ENCODE results near the gene MADCAM1.
A peak's percentile ranks its signal among the peaks of the same experiment; 100 is the strongest.

Gene MADCAM1

DNA sequence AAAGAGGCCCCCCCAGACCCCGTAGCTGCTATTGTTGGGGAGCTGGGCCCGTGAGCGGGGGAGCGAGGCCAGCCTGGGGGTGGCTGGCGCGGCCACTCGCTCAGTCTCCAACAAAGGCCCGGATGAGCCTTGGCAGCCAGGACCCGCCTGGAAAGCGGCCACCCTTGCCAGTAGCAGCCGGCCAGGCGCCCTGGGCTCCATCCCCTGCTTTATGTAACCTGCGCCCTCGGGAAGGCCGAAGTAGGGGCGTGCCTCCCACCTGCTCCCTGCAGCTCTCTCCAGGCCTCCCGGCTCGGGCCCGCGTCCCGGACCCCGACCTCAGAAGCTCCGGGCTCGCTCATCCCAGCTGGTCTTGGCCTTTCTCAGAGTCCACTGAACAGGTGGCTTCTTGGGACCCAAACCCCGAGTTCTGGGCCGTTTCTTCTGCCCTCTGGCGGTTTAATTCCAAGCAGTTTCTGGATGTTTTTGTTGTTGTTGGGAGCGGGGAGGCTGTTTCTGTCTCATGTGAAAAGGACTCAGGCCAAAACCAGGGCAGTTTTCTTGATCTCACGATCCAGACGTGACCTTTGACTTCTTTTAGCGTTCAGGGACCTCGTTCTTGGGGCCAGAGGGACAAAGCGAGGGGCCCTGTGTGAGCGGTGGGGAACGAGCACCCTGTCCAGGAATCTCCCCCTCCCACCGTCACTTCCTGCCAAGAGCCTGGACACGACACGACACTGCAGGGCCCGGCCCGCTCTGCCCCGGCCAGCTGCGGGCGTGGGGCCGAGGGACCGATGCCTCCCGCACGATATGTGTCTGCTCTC, 36.5 kb downstream of the MADCAM1 start:
- DNase-seq (ENCODE audit: low read depth) = no peak

DNA sequence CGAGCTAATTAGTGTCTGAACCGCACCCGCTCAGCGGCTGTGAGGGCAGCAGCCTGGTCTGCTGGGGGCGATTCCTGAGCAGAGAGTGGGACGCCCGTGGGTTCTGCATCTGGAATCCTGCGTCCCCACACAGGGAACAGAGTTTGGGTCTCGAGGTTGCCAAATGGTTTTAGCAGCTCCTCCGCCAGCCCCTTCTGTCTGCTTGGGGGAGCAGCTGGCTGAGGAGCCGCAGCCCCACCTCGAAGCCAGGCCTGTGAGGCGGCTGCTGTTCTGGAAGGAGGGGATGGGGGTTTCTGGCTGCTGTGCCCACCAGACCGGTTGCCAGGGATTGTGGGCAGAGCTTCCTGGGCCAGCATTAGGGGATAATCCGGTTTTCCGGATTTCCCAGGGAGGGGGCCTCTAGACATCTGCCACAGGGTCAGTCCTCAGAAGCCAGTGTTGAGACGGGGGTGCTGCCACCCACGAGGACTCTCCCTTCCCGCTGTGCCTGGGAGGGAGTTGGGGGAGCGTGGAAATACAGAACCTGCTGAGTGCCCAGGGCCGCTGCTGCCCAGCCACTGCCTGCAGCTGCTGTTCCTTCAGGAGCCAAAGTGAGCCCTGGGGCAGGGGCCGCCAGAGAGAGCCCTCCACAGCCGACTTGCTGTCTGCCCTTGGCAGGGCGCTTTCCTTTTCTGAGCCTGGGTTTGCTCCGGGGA, 37.2 kb downstream of the MADCAM1 start:
- no peak for DNase-seq (ENCODE audit: low read depth)

DNA sequence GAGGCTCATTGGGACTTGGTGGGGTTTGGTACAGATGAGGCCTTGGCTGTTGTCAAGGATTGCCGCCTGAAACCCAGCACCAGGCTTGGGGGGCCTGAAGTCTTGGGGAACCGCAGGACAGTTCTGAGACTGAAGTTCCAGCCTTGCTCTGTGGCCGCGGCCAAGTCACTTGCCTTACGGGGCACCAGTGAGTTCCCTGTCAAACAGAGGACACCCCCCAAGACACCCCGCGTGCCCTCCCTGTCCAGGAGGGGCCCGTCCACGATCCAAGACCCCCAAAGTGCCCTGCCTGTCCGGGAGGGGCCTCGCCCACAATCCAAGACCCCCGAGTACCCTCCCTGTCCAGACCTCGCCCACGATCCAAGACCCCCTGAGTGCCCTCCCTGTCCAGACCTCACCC, 37.8 kb downstream of the MADCAM1 start:
- DNase-seq (ENCODE audit: low read depth) = no peak

DNA sequence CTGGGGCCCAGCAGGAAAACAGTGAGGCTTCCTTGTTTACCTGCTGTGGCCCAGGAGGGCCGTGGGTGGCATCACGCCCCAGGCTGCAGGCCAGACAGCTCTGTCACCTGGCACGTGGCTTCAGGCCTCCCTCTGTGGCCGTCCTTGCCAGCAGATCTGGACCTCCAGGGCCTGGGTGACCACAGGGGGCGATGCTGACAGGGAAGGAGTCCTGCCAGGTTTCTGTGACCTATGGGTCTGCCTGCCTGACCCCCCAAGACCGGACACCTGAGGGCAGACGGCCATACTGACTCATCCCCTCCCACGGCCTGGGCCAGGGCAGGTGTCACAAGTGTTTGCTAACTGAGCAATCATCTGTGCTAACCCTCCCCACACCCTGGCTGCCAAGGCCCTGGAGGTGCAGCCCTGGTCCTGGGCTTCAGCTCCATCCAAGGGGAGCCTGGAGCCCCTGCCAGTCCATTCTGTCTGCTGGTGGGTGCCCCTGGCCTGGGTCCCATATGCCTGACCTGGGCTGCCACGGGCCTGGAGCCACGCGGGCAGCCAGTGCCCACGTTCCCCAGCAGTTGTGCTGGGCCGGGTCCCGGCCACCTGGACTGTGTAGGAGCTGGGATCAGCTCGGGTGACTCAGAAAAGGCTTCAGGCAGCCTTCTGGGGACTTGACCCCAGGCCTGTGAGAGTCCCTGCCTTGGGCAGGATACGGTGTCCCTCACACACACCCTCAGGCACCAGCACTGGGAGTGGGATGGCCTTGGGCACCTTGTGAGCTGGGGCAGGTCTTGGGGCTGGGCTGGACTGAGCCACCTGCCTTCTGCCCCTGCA, 38.9 kb downstream of the MADCAM1 start:
- DNase-seq (ENCODE audit: low read depth) = no peak

DNA sequence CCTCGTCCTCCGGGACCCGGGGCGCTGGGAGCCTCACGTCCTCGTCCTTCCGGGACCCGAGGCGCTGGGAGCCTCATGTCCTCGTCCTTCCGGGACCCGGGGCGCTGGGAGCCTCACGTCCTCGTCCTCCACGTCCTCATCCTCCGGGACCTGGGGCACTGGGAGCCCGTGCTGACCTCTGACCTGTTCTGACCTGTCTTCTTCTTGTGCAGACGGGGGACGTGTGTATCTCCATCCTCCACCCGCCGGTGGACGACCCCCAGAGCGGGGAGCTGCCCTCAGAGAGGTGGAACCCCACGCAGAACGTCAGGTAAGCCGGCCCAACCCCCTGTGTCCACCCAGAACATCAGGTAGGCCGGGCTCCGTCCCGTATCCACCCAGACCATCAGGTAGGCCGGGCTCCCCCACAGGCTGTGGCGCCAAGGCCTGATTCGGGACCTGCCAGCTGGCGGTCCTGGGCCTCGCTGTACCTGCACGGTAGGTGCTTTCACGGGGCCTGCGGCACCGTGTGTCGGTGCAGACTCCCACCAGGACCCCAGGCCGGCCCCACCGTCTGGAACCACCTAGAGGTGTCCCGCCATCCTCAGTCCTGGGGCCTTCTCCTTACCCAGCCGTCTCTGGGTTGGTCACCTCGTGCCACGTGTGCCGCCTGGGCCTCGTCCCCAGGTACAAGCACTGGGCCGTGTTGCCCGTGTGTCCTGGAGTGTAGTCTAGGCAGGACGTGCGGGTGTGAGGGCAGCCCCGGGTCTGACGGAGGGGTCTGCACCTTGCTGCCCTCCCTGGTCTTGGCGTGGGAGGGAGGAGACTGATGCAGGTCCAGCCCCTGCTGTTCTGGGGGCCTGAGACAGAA, 40.0 kb downstream of the MADCAM1 start:
- DNase-seq (ENCODE audit: low read depth) = no peak

DNA sequence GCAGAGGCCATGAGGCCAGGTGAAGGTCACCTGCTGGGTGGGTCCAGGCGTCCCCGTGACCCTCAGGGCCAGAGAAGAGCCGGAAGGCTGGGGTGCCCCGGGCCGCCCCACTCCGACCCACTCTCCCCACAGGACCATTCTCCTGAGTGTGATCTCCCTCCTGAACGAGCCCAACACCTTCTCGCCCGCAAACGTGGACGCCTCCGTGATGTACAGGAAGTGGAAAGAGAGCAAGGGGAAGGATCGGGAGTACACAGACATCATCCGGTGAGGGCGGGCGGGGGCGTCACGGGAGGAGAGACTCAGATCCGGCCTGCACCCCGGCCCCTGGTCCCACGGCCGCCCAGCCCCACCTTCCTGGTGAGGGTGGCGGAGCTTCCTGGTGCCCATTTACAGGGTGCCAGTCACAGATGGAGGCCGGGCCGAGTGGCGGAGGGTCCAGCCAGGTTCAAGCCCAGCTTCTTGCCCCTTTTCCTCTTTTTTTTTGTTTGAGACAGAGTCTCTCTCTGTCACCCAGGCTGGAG, 40.7 kb downstream of the MADCAM1 start:
- DNase-seq (ENCODE audit: low read depth) = no peak

DNA sequence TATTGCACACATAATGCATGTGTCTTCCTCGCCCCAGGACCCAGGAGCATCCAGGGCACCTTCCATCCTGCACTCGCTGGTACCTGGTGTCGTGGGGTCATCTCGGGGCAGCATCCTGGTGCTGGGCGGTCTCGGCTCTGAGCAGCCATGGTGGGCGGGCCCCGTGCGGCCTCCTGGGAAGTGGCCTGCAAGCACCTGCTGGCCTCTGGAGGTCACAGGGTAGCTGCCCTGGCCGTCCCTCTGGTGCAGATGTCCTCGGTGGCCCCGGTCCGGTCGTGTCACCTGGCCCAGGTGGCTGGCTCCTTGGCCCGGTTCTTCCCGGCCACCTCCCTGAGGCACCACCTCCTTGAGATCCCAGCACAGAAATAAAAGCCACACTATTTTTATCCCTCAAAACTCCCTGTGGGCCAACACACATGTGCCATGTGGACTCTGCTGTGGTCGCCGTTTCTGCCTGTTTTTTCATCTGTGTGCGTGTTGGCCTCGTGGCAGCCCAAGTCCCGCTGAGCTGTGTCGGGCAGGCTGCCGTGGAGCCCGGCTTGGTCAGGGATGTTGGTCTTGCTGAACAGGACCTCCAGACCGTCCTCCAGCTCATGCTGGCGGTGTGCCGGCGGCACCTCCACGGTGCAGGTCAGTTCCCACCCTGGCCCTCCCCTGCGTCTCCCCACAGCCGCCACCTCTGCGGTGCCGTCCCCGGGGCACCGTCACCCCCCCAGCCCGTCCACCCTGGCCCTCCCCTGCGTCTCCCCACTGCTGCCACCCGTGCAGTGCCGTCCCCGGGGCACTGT, 42.5 kb downstream of the MADCAM1 start:
- DNase-seq (ENCODE audit: low read depth) = no peak

DNA sequence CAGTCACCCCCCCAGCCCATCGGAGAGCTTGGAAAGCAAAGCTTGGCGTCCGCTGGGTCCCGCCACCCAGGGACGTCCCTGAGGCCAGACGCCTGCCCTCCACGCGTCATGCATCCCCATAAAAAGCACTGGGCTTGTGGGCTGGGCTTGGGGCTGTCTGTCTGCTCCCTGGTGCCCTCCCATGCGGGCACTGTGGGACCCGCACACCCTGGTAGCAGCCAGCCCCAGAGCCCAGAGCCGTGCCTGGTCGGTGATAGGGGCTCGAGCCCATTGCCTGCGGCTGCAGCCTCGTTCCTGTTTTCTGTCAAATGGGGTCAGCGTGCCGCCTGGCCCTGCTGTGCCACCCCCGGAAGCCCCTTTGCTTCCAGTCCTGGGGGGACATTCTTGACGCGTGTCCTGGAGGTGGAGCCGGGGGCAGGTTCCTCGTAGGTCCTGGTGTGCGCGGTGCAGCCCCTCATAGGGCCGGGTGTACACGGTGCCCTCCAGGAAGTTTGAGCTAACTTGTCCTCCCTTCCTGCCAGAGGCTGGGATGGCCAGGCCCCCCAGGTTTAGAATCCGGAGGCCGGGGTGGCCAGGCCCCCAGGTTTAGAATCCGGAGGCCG, 43.2 kb downstream of the MADCAM1 start:
- DNase-seq (ENCODE audit: low read depth) = no peak

DNA sequence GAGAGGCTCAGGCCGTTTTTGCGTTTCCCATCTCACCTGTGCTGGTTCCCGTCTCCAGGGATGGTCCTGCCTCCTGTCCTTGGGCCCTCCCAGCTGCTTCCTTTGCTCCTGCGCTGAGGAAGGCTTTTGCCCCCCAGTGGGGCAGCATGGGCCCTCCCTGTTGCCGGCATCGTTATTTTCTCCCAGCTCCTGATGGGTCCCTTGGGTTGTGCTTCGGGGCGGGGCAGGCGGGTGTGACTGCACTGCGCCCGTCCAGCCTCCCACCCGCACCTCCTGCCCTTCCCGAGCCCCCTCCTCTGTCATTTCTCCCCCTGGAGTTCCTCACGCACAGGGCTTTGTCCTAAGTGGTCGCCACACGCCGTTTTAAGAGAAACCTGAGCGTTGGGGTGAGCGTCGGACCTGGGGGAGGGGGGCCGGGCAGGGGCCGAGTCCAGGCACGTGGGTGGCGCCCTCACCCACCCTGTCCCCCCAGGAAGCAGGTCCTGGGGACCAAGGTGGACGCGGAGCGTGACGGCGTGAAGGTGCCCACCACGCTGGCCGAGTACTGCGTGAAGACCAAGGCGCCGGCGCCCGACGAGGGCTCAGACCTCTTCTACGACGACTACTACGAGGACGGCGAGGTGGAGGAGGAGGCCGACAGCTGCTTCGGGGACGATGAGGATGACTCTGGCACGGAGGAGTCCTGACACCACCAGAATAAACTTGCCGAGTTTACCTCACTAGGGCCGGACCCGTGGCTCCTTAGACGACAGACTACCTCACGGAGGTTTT, 44.8 kb downstream of the MADCAM1 start:
- no peak for DNase-seq (ENCODE audit: low read depth)

DNA sequence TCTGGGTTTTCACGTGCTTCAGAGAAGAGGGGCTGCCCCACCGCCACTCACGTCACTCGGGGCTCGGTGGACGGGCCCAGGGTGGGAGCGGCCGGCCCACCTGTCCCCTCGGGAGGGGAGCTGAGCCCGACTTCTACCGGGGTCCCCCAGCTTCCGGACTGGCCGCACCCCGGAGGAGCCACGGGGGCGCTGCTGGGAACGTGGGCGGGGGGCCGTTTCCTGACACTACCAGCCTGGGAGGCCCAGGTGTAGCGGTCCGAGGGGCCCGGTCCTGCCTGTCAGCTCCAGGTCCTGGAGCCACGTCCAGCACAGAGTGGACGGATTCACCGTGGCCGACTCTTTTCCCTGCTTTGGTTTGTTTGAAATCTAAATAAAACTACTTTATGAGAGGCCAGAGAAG, 45.4 kb downstream of the MADCAM1 start:
- DNase-seq (ENCODE audit: low read depth) = no peak

DNA sequence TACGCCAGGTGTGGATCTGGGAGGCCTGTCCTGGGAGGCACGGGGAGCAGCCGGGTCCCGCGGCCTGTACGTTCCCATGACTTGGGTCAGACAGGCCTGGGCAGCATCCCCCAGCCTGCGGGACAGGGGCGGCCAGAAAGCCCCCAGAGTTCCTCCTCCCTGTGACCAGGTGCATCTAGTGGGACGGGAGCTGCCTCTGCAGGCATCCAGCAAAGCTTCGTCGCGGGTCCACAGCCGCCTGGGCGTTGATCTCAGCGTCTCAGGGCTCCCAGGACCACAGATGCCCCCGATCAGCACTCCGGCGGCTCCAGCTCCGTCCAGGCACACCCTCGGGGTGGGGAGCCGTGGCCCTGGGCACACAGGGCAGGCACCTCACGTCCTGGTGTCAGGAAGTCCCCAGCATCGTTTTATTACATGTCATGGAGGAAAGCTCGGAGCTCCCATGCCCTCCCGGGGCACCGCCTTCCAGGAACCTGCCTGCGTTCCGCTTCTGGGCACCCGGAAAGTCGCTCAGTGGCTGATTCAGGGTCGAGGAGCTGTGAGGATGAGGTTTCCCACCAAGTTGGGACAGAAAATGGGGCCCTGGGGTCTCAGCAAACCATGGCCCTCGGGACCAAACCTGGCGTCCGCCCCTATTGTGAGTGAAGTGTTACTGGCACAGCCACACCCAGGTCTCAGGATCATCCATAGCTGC, 46.0 kb downstream of the MADCAM1 start:
- DNase-seq (ENCODE audit: low read depth) = no peak

DNA sequence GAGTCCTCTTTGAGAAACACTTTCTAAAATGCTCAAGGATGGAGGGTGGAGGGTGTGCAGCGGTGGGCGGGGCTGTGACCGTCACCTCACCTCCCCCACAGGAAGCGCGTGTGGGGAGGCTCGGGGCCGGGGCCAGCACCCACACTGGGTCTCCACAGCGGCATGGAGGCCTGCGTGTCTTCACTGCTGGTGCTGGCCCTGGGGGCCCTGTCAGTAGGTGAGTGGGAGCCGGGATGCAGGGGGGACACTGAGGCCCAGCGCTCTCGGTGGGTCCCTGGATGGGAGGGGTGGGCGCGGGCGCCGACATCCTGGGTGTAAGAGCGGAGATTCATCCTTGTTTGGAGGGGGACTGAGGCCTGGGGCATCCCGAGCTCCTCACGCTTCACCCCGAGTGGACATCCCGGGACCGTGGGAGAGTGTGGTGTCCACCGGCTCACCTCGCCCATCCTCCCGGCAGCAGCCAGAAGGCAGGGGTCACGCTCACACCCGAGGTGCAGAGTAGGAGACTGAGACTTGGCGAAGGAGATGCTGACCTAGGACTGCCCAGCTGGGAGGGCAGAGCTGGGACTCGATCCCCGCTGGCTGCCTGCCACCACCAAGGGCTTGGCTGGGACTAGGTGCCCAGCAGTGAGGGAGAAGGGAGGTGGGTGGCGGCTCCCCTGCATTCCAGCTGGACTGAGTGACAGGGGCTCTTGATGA, 47.8 kb downstream of the MADCAM1 start, which contains the start of gene GZMM:
Gene GZMM (plus strand): TSS at position 144 of the 699 bp plus-strand sequence. CDS start 19 bp downstream, at position 163.
- peak; percentile 69 for DNase-seq (ENCODE audit: low read depth)

DNA sequence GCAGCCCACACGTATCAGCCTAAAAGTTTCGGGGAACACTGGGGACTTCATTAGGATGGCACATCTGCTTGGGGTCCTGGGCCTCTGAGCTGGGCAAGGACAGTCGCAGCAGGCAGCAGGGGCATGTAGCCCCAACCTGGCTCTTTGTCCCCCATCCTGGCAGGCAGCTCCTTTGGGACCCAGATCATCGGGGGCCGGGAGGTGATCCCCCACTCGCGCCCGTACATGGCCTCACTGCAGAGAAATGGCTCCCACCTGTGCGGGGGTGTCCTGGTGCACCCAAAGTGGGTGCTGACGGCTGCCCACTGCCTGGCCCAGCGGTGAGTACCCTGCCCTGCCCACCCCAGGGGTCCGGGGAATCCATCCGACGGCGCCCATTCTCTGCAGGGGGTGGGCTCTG, 50.8 kb downstream of the MADCAM1 start:
- no peak for DNase-seq (ENCODE audit: low read depth)

DNA sequence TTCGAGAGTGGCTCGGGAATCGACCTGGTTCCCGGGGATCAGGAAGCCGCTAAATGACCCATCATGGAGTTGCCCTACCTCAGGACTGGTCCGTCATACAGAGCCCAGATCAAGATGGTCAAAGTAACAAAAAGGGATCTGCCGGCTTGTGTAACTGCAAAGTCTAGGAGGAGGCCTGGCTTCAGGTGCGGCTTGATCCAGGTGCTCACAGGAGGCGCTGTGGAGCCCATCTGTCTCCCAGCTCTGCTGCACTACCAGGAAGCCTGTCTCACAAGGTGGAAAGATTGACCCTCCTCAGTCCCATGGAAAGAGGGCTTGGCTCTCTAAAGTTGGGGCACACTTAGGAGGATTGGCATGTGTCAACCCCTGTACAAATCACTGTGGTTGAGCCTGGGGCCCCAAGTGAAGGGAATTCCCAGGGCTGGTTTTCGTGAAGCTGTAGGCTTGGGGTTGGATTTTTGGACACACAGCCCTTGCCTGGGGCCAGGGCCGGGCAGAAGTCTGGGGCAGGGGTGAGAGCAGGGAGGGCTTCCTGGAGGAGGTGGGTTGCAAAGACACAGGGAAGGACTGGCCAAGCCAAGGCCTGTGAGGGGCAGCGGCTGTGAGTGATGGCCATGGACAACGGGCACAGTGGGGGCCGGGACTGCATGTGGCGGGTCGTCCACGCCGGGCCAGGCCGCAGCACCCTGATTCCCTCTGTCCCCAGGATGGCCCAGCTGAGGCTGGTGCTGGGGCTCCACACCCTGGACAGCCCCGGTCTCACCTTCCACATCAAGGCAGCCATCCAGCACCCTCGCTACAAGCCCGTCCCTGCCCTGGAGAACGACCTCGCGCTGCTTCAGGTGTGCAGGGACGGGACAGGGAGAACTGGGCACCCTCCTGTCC, 51.8 kb downstream of the MADCAM1 start:
- no peak for DNase-seq (ENCODE audit: low read depth)

DNA sequence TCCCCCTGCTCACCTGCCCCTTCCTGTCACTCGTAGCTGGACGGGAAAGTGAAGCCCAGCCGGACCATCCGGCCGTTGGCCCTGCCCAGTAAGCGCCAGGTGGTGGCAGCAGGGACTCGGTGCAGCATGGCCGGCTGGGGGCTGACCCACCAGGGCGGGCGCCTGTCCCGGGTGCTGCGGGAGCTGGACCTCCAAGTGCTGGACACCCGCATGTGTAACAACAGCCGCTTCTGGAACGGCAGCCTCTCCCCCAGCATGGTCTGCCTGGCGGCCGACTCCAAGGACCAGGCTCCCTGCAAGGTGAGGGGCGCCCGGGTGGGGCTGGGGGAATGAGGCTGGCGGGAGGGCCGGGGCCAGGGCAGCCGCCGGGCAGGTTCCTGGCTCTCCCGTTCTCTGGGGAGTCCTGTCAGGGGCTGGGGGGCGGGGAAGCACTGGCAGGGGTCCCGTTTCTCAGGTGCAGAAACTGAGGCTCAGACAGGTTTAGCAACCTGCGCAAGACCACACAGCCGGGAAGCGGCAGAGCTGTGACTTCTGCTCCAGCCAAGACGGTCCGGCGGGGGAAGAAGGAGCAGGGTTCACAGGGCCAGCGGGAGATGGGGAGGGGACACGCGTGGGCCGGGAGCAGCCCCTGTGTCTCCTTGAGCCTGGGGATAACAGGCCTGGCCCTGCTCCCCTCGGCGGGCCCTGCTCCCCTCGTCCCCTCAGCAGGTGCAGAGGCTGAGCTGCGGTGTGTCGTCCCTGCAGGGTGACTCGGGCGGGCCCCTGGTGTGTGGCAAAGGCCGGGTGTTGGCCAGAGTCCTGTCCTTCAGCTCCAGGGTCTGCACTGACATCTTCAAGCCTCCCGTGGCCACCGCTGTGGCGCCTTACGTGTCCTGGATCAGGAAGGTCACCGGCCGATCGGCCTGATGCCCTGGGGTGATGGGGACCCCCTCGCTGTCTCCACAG, 52.9 kb downstream of the MADCAM1 start:
- no peak for DNase-seq (ENCODE audit: low read depth)

DNA sequence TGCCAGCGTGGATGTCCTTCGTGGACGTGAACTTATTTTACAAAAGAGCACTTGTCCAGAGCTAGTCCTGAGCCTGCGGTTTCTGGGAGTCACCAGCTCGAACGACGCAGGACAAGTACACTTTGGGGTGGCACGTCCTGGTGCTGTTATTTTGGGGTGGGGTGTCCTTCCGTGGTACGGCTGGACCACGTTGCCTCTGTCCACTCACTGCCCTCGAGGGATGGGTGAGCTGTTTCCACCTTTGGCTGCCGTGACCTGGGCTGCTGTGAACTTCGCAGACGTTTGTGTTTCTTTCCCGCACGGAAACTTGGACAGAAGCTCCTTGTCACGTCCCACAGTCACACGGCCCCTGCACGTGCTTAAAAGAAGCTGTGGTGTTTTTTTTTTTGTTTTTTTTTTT, 58.5 kb downstream of the MADCAM1 start:
- no peak for DNase-seq (ENCODE audit: low read depth)
